DOHH2 (cell line): Measurements from ENCODE around the gene GOLPH3.

ENCODE experiments used
- CTCF ChIP-seq: fragments of 200-600 bp; sonication (generic); IDR thresholded peaks from one replicate; pipeline ENCODE4 v1.5.1; 2014; ENCODE audit warnings: antibody characterized with exemption, mild to moderate bottlenecking, low read depth, low read length; ENCODE audit not compliant: poor library complexity, severe bottlenecking
- EZH2phosphoT487 ChIP-seq: fragments of 200-600 bp; sonication (generic); IDR thresholded peaks from 2 replicates; pipeline ENCODE4 v1.6.1; 2017; ENCODE audit warnings: borderline replicate concordance, mild to moderate bottlenecking, antibody characterized with exemption, low read length, moderate library complexity, mixed read lengths

- TF ChIP-seq EZH2phosphoT487 (no peak), CTCF (no peak)
Observed at GRCh38 chr5:32109236-32109635, 64.9 kb downstream of the GOLPH3 start.
